Measurements from ENCODE around the gene MXRA7. TPM values are rescaled to one million over a fixed set of nuclear protein-coding genes. Genes with fewer than 3 reads are reported as not detected.
A peak's percentile ranks its signal among the peaks of the same experiment; 100 is the strongest.

Gene MXRA7
- total RNA-seq, 1 donor from 2014 or later = 80.6 TPM

GRCh38 chr17:76707985-76708807 is 2.6 kb downstream of the MXRA7 start:
- Histone ChIP-seq H3K36me3 (ENCODE audit: control insufficient read depth, insufficient read depth, low read length) (no peaks in the 10 kb centered on the region), H3K4me3 (ENCODE audit: low read depth, low read length) (no peak overlapping the region), H3K27me3 (ENCODE audit: control insufficient read depth, insufficient read depth, low read length) (no peaks in the 10 kb centered on the region)
- FAIRE-seq (no peak), DNase-seq (ENCODE audit: low read depth) (no peak)
- peak; percentile 38 for TF ChIP-seq CTCF (IDR thresholded peaks at IDR 0.05; ENCODE audit: insufficient read depth, low read length, severe bottlenecking)

- no peak for TF ChIP-seq CTCF (IDR thresholded peaks at IDR 0.05; ENCODE audit: insufficient read depth, low read length, severe bottlenecking)
- no peak for FAIRE-seq
Observed at GRCh38 chr17:76706817-76707216, 3.9 kb downstream of the MXRA7 start.

GRCh38 chr17:76704805-76705204 is 6.0 kb downstream of the MXRA7 start:
- DNase-seq (ENCODE audit: low read depth) (no peak), FAIRE-seq (no peak)
- Histone ChIP-seq H3K27me3 (ENCODE audit: control insufficient read depth, insufficient read depth, low read length) (no peaks in the 10 kb centered on the region), H3K36me3 (ENCODE audit: control insufficient read depth, insufficient read depth, low read length) (no peaks in the 10 kb centered on the region), H3K4me3 (ENCODE audit: low read depth, low read length) (no peak overlapping the region)
- no peak for TF ChIP-seq CTCF (IDR thresholded peaks at IDR 0.05; ENCODE audit: insufficient read depth, low read length, severe bottlenecking)

More at GRCh38 chr17:76706817-76707216, 3.9 kb downstream of the MXRA7 start:
- no peaks in the 10 kb centered on the region for H3K36me3 ChIP-seq (ENCODE audit: control insufficient read depth, insufficient read depth, low read length)
- H3K27me3 ChIP-seq (ENCODE audit: control insufficient read depth, insufficient read depth, low read length) = no peaks in the 10 kb centered on the region
- DNase-seq (ENCODE audit: low read depth) = no peak
- no peak overlapping the region for H3K4me3 ChIP-seq (ENCODE audit: low read depth, low read length)

- FAIRE-seq = no peak
Observed at GRCh38 chr17:76702941-76703637, 7.7 kb downstream of the MXRA7 start.

GRCh38 chr17:76702076-76702475 is 8.7 kb downstream of the MXRA7 start:
- TF ChIP-seq CTCF (IDR thresholded peaks at IDR 0.05; ENCODE audit: insufficient read depth, low read length, severe bottlenecking) = no peak
- Histone ChIP-seq H3K36me3 (ENCODE audit: control insufficient read depth, insufficient read depth, low read length) (no peaks in the 10 kb centered on the region), H3K27me3 (ENCODE audit: control insufficient read depth, insufficient read depth, low read length) (no peaks in the 10 kb centered on the region), H3K4me3 (ENCODE audit: low read depth, low read length) (no peak overlapping the region)
- FAIRE-seq (no peak), DNase-seq (ENCODE audit: low read depth) (no peak)

More at GRCh38 chr17:76702941-76703637, 7.7 kb downstream of the MXRA7 start:
- no peak for TF ChIP-seq CTCF (IDR thresholded peaks at IDR 0.05; ENCODE audit: insufficient read depth, low read length, severe bottlenecking)
- Histone ChIP-seq H3K36me3 (ENCODE audit: control insufficient read depth, insufficient read depth, low read length) (no peaks in the 10 kb centered on the region), H3K4me3 (ENCODE audit: low read depth, low read length) (no peak overlapping the region), H3K27me3 (ENCODE audit: control insufficient read depth, insufficient read depth, low read length) (no peaks in the 10 kb centered on the region)
- no peak for DNase-seq (ENCODE audit: low read depth)

Data from bronchial epithelial cell (primary cell).